ENCODE results near the gene IL17RD.
A peak's percentile ranks its signal among the peaks of the same experiment; 100 is the strongest.

Gene IL17RD

DNA sequence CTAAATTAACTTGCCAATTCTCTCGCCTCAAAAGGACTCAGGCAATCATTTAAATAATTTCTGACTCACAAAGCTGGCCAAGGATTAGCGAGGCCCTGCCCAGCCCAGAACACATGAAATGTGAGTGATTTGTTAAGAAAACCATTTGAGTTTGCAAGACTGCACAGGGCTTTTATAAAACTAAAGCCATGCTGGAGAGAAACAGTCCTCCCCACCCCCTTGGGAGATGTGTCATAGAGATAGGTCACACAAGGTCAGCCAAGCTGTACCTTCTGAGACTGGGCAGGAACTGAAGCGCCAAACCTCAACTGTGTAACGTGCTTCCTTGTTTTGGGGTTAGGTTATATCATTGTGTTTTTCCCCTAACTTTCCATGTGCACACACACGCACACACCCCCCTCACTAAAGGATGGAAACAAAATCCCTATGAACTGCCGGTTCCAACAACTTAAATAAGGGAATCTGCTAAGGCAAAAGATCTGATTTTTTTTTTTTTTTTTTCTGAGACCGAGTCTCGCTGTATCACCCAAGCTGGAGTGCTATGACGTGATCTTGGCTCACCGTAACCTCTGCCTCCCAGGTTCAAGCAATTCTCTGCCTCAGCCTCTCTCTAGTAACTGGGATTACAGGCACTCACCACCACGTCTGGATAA lies 96.6 kb downstream of the IL17RD start:
- Mint-ChIP-seq H3K27me3 (peaks cover 27 to 39% of the 10 kb centered on the region in 2 donors), H3K36me3 (no peaks in the 10 kb centered on the region), H3K4me3 (peak overlapping the region; percentile 39 to 51), H3K4me1 (peaks cover 10 to 16% of the 10 kb centered on the region in 2 donors), H3K9me3 (no peaks in the 10 kb centered on the region), H3K27ac (peak overlapping the region; percentile 86)
- DNase-seq = peak; percentile 85
- ATAC-seq (replicated peaks) = peak; percentile 100

DNA sequence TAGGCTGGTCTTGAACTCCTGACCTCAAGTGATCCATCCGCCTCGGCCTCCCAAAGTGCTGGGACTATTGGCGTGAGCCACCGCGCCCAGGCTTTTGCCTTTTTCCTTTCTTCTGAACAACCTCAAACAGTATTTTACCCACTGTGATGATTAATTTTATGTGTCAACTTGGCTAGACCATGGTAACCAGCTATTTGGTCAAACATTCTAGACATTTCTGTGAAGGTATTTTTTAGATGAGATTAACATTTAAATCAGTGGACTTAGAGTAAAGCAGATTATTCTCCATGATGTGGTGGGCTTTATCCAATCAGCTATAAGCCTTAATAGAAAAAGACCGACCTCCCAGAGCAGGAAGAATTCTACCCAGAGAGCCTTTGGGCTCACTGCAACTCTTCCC lies 98.7 kb downstream of the IL17RD start:
- no peak for ATAC-seq (replicated peaks)
- DNase-seq = no peak
- peaks cover 16 to 17% of the 10 kb centered on the region in 2 donors for H3K4me1 Mint-ChIP-seq
- H3K27me3 Mint-ChIP-seq = peaks cover 35 to 47% of the 10 kb centered on the region in 2 donors
- peaks cover 0 to 5% of the 10 kb centered on the region in 2 donors for H3K36me3 Mint-ChIP-seq
- no peaks in the 10 kb centered on the region for H3K9me3 Mint-ChIP-seq
- no peak overlapping the region for H3K27ac Mint-ChIP-seq
- H3K4me3 Mint-ChIP-seq = no peak overlapping the region

DNA sequence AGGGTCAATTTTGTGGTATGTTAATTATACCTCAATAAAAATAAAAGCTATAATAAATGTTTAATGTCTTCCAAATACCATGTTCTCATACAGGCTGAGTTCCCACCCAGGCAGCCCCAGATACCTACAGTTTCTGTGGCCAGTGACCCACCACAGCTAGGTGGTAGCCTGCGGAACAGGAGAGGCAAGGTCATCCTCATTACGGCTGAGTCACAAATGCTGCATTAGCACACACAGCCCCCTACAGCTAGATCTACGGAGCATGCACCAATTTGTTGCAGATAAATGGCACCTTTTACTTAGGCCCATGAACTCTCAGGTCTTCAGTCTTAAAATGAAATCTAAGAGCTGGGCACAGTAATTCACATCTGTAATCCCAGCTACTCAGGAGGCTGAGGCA lies 99.6 kb downstream of the IL17RD start:
- DNase-seq = no peak
- H3K9me3 Mint-ChIP-seq = no peaks in the 10 kb centered on the region
- H3K27ac Mint-ChIP-seq = no peak overlapping the region
- H3K4me1 Mint-ChIP-seq = peaks cover 16 to 17% of the 10 kb centered on the region in 2 donors
- H3K27me3 Mint-ChIP-seq = peaks cover 42% of the 10 kb centered on the region in 2 donors
- no peak for ATAC-seq (replicated peaks)
- H3K4me3 Mint-ChIP-seq = no peak overlapping the region
- peaks cover 0 to 5% of the 10 kb centered on the region in 2 donors for H3K36me3 Mint-ChIP-seq

DNA sequence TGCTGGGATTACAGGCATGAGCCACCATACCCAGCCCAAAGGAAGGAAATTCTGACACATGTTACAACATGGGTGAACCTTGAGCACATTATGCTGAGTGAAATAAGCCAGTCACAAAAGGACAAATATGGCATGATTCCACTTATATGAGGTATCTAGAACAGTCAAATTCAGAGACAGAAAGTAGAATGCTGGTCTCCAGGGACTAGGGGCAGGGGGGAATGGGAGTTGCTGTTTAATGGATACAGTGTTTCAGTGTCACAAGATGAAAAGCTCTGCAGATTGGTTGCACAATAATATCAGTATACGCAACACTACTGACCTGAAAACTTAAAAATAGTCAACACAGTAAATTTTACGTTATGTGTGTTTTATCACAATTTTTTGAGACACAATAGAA lies 100.6 kb downstream of the IL17RD start:
- ATAC-seq (replicated peaks) (no peak), DNase-seq (no peak)
- peaks cover 16 to 18% of the 10 kb centered on the region in 2 donors for H3K4me1 Mint-ChIP-seq
- H3K9me3 Mint-ChIP-seq = no peaks in the 10 kb centered on the region
- H3K27me3 Mint-ChIP-seq = peaks cover 35 to 38% of the 10 kb centered on the region in 2 donors
- H3K36me3 Mint-ChIP-seq = peaks cover 0 to 5% of the 10 kb centered on the region in 2 donors
- H3K4me3 Mint-ChIP-seq = no peak overlapping the region
- H3K27ac Mint-ChIP-seq = no peak overlapping the region

DNA sequence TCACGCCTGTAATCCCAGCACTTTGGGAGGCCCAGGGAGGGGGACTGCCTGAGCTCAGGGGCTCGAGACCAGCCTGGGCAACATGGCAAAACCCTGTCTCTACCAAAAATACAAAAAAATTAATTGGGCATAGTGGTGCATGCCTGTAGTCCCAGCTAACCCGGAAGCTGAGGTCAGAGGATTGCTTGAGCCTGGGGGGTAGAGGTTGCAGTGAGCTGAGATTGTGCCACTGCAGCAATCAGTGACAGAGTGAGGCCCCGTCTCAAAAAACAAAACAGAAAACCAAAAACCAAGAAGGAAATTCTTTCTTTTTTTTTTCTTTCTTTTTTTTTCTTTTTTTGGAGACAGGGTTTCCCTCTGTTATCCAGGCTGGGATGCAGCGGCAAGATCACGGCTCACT lies 101.2 kb downstream of the IL17RD start:
- H3K9me3 Mint-ChIP-seq = no peaks in the 10 kb centered on the region
- ATAC-seq (replicated peaks) (no peak), DNase-seq (no peak)
- no peak overlapping the region for H3K4me3 Mint-ChIP-seq
- H3K36me3 Mint-ChIP-seq = peaks cover 0 to 5% of the 10 kb centered on the region in 2 donors
- H3K4me1 Mint-ChIP-seq = peaks cover 12 to 17% of the 10 kb centered on the region in 2 donors
- H3K27ac Mint-ChIP-seq = no peak overlapping the region
- H3K27me3 Mint-ChIP-seq = peaks cover 35 to 40% of the 10 kb centered on the region in 2 donors

DNA sequence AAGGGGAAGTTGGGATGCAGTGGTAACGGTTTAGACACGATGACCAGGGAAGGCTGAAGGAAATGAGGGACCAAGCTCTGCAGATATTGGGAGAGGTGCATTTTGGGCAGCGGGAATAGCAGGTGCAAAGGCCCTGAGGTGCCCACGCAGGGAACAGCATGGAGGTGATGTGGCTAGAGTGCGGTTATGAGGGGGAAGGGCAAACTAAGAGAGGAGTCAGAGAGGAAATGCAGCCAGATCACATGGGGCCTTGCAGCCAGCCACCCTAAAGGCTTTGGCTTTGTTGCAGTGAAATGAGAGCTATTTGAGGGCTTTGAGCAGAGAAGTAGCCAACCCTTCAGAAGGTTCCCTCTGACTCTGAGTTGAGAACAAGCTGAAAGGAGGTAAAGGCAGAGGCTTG lies 102.1 kb downstream of the IL17RD start:
- Mint-ChIP-seq H3K27me3 (peaks cover 35 to 40% of the 10 kb centered on the region in 2 donors), H3K27ac (no peak overlapping the region)
- no peak for ATAC-seq (replicated peaks)

DNA sequence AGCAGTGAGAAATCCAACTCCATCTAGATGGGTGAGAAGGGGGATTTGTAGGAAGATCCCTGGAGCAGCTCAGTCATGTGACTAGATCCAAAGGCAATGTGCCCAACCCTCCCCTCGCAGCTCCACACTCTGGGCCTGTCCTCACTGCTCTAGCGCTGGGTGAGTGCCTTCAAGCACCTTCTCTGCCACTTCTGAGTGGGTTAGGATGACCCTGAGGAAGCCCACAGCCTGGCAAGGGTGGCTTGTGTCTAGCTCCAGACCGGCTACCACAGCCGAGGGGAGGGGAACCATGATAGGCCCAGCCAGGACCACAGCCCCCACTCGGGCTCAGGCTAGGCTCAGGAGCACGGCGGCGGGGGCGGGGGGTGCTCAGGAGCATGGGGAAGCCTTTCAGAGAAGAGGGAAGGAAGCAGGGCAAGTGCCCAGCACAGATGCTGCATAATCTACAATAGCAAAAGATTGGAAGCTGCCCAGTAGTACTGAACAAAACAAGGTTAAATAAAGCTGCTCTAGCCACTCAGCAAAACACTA lies 103.0 kb downstream of the IL17RD start:
- Mint-ChIP-seq H3K27me3 (peaks cover 35 to 43% of the 10 kb centered on the region in 2 donors), H3K9me3 (no peaks in the 10 kb centered on the region), H3K4me1 (peaks cover 0 to 10% of the 10 kb centered on the region in 2 donors), H3K27ac (no peak overlapping the region), H3K36me3 (peaks cover 0 to 5% of the 10 kb centered on the region in 2 donors), H3K4me3 (no peak overlapping the region)
- no peak for ATAC-seq (replicated peaks)
- no peak for DNase-seq

More for the DNA sequence above, 102.1 kb downstream of the IL17RD start:
- no peak overlapping the region for H3K4me3 Mint-ChIP-seq
- no peaks in the 10 kb centered on the region for H3K9me3 Mint-ChIP-seq
- peaks cover 2 to 12% of the 10 kb centered on the region in 2 donors for H3K4me1 Mint-ChIP-seq
- no peak for DNase-seq
- H3K36me3 Mint-ChIP-seq = peaks cover 0 to 5% of the 10 kb centered on the region in 2 donors

DNA sequence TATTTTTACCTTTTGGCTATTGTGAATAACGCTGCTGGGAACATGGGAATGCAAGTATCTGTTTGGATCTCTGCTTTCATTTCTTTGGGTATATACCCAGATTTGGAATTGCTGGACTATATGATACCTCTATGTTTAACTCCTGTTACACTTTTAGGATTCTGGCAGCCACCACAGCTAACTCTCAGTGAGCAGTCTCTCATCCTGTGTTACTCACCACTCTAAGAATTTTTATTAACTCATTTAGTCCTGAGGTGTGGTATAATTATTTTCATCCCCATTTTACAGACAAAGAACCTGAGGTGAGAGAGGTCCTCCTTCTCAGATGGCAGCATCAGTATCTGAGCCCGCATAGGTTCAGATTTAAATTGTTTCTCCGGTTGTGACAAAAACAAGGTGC lies 103.6 kb downstream of the IL17RD start:
- Mint-ChIP-seq H3K27ac (no peak overlapping the region), H3K27me3 (peaks cover 38 to 47% of the 10 kb centered on the region in 2 donors), H3K9me3 (no peaks in the 10 kb centered on the region), H3K4me3 (no peak overlapping the region), H3K36me3 (peaks cover 0 to 5% of the 10 kb centered on the region in 2 donors), H3K4me1 (peaks cover 0 to 10% of the 10 kb centered on the region in 2 donors)
- ATAC-seq (replicated peaks) (no peak), DNase-seq (no peak)

DNA sequence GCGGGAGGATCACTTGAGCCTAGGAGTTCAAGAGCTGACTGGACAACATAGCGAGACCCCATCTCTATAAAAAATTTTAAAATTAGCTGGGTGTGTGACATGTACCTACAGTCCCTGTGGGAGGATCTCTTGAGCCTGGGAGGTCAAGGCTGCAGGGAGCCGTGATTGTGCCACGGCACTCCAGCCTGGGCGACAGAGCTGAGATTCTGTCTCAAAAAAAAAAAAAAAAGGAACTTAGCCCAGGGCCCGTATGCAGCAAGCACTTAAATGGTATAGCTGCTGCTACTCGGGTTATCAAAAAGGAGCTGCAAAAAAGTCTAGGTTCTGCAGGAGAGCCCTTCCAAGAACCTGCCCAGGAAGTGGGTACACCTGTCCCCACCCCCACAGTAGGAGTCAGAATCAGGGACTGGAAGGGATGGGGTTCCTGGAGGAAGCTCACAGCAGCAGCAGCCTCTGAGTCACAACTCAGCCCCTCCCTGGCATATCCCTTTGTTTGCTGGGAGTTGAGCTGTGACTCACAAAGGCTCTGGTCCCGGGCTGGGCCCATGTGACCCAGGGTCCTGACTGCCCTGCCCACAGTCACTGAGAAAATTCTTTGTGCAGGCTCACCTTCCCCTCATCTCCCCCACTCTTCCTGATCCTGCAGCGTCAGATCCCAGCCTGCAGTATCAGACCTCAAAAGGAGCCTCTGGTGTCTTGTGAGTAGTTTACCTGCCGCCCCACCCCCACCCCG lies 104.9 kb downstream of the IL17RD start, which contains the start of gene SPATA12:
TSS of gene SPATA12 (plus strand) at position 576 of the 733 bp plus-strand sequence. CDS start 13,031 bp downstream, outside the sequence.
- Mint-ChIP-seq H3K4me1 (peaks cover 0 to 10% of the 10 kb centered on the region in 2 donors), H3K4me3 (no peak within 1 kb of the TSS), H3K27me3 (peaks cover 50 to 60% of the 10 kb centered on the region in 2 donors), H3K27ac (no peak within 1 kb of the TSS), H3K36me3 (peaks cover 0 to 5% of the 10 kb centered on the region in 2 donors), H3K9me3 (no peaks in the 10 kb centered on the region)
- ATAC-seq (replicated peaks) = peak in 1 of 2 donors; percentile 27
- DNase-seq = no peak

DNA sequence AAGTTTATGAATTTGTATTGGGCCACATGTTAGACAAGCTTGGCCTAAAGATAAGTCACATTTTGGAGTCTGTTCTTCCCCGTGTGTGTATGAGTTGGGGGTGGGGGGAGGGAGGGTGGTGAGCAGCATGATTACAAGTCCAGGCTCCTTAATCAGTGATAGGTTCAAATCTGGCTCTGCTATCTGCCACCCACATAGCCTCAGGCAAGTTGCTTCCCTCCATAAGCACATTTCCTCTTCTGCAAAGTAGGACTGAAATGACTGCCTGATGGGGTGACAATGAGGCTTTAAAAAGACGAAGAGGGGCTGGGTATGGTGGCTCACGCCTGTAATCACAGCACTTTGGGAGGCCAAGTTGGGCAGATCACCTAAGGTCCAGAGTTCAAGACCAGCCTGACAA lies 105.7 kb downstream of the IL17RD start:
- H3K9me3 Mint-ChIP-seq = no peaks in the 10 kb centered on the region
- H3K36me3 Mint-ChIP-seq = peaks cover 0 to 5% of the 10 kb centered on the region in 2 donors
- no peak overlapping the region for H3K4me3 Mint-ChIP-seq
- H3K4me1 Mint-ChIP-seq = peaks cover 0 to 10% of the 10 kb centered on the region in 2 donors
- peaks cover 43 to 53% of the 10 kb centered on the region in 2 donors for H3K27me3 Mint-ChIP-seq
- DNase-seq (peak; percentile 8), ATAC-seq (replicated peaks) (peak; percentile 77 to 88)
- no peak overlapping the region for H3K27ac Mint-ChIP-seq

DNA sequence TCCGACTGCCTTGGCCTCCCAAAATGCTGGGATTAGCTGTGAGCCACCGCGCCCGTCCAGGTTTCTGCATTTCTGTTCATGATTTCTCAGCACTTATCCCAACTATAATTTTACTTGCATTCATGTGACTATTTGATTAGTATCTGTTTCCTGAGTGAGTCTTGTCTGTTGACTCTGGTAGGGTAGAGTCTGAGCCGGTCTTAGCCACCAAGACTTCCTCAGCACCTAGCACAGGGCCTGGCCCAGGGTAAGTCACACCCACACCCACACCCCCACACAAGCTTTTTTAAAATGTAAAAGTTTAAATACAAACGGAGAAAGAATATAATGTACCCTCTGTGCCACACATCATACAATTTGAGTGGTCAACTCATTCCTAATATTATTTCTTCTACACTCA lies 107.8 kb downstream of the IL17RD start:
- Mint-ChIP-seq H3K4me3 (no peak overlapping the region), H3K36me3 (no peaks in the 10 kb centered on the region), H3K9me3 (no peaks in the 10 kb centered on the region), H3K4me1 (peaks cover 0 to 2% of the 10 kb centered on the region in 2 donors), H3K27me3 (peaks cover 29 to 46% of the 10 kb centered on the region in 2 donors), H3K27ac (no peak overlapping the region)
- no peak for DNase-seq
- no peak for ATAC-seq (replicated peaks)

DNA sequence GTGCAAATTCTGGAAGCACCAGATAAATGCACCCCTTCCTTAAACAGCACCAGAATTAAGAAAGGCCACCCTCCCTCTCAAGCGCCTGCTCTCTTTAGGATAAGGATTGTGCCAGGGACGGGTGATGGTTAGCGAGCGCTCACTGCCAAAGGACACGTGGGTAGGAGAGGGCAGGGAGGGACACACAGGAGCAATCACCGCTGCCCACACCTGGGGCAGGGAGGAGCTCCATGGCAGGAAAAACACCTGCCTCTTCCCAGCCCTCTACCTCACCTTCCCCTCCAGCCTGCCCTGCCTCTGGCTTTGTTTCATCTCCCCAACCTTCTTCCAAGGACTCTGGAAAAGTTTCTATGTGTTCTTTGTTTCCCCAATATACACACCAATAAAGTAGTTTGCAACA lies 112.0 kb downstream of the IL17RD start:
- DNase-seq = no peak
- Mint-ChIP-seq H3K4me3 (no peak overlapping the region), H3K4me1 (peaks cover 2 to 6% of the 10 kb centered on the region in 2 donors), H3K27me3 (peaks cover 21 to 35% of the 10 kb centered on the region in 2 donors), H3K9me3 (no peaks in the 10 kb centered on the region), H3K36me3 (no peaks in the 10 kb centered on the region), H3K27ac (no peak overlapping the region)
- no peak for ATAC-seq (replicated peaks)

DNA sequence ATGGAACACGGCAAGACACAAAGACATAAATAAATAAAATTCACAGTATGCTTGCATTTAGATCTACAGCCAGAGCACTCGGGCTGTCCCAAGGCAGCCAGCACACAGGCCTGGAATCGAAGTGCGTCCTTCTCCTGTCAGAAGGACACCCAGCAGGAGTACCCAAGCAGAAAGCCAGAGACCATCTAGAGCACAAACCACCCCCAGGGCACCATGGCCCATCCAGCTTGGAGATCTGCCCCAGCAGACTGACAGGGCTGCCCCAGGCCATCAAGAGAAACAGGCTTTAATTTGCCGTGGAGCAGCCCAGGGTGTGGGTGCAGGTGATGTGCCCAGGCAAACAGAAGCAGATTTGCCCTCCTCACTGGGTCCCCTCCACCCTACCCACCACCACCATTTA lies 112.5 kb downstream of the IL17RD start:
- no peak for ATAC-seq (replicated peaks)
- DNase-seq = no peak
- Mint-ChIP-seq H3K4me3 (no peak overlapping the region), H3K9me3 (no peaks in the 10 kb centered on the region), H3K36me3 (no peaks in the 10 kb centered on the region), H3K4me1 (peaks cover 2 to 6% of the 10 kb centered on the region in 2 donors), H3K27me3 (peaks cover 21 to 39% of the 10 kb centered on the region in 2 donors), H3K27ac (no peak overlapping the region)

DNA sequence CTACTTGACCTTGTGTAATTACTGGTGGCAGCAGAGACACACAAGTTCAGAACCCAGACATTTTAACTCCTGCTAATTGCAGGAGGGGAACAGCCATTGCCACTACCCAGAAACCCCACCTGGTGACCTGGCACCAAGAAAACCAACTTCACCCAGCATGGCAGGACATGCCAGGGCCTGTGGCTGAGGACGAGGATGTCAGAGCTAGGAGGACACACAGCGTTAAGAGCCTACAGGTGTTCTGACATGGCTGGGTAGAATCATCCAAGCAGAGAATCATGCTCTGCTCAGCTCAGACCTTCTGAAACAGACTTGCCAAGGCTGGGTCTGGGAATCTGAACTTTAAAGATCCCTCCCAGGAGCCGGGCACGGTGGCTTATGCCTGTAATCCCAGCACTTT lies 116.4 kb downstream of the IL17RD start:
- H3K9me3 Mint-ChIP-seq = no peaks in the 10 kb centered on the region
- peaks cover 6 to 27% of the 10 kb centered on the region in 2 donors for H3K27me3 Mint-ChIP-seq
- no peak overlapping the region for H3K4me3 Mint-ChIP-seq
- peaks cover 7 to 13% of the 10 kb centered on the region in 2 donors for H3K4me1 Mint-ChIP-seq
- no peaks in the 10 kb centered on the region for H3K36me3 Mint-ChIP-seq
- no peak for ATAC-seq (replicated peaks)
- no peak for DNase-seq
- no peak overlapping the region for H3K27ac Mint-ChIP-seq

Measured in stimulated activated naive B cell treated with anti-CD40 and anti-IgM and Interleukin-4, amounts not matched to agents 10 μg/mL and 1 μg/mL and 100 μg/mL, for 72 hours (primary cell).